IPS DF 4.7 (cell line): Measurements from ENCODE around the gene ELN.
"Not testable (repeated sequence)": the region's sequence is repeated elsewhere in the genome, so short reads cannot be mapped to it uniquely, and the experiment has no call there.

Source experiments
- DNase-seq: peaks from one replicate; pipeline ENCODE4 v3.0.0-alpha.2; 2013; ENCODE audit warnings: low spot score; ENCODE audit errors: extremely low read depth

The ELN gene

DNA sequence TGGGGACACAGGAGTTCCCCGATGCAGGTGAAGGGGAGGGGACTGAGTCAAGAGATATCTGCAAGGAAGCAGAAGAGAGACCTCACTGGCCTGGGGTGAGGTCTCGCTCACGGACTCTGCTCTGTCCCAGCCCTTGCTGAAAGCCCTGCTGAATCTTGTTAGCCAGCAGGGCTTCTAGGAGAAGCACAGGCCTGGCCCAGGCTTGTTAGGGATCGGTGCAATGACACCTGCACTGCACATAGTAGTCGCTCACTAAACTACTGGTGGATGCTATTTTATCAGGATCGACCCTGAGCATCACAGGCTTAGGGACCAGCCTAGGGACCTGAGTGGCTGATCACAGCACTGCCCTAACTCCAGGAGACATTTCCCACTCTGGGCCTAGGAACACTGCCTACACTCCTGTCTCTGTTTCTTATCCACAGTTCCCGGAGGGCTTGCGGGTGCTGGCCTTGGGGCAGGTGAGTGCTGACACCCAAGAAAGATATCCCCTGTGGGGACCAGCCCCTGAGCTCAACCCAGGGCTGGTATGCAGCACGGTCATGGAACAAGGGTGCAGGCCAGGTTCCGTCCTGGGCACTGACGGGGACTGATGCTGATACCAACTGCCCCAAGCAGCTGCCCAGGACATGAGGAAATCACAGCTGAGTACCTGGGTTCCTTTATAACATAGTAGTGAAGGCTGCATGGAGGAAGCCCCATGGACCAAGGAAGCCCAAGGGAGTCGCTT lies 13.0 kb downstream of the ELN start:
- no peak for DNase-seq

DNA sequence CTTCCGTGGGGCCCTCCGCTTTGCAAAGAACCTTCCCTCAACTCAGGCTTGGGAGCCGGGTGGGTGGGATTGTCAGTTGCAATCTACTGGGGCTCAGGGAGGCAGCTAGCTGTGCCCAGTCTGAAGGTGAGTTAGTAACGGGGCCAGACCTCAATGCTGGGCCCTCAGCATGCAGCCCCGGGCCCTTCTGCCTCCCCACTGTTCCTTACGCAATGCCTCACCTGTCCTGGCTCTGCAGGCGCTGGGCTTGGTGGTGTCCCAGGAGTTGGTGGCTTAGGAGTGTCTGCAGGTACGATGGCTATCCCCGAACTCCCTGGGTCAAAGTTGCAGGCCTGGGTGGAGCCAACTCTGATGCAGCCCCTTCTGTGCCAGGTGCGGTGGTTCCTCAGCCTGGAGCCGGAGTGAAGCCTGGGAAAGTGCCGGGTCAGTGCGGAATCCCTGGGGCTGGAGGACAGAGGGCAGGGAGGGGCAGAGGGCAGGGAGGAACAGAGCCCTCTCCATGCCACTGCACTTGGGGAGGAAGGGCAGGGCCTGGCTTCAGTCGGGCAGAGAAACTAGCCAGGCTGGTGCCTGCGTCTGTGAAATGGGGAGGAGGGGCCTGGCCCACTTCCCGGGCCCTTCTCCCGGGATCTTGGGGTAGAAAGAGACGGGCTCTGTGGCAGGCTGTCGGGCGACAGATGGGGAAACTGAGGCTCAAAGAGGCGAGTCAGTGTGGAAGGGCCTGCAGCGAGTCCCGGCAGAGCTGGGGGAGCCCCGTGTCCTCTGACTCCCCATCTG lies 15.0 kb downstream of the ELN start:
- no peak for DNase-seq

DNA sequence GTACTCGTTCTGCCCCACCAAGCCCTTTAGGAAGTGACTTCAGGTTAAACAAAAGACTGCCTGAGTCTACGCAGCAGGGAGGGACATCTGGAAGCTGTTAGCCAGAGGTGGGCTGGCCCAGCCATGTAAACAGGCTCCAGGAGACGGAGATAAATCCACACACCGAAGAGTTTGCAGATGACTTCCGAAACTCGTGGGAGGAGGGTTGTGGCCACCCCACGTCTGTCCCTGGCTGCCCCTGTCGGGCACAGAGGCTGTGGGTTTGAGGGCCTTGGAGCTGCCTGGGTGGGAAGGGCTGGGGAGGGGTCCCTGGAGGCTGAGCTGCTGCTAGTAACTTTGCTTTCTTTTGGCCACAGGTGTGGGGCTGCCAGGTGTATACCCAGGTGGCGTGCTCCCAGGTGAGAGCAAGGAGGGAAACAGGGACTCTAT lies 15.6 kb downstream of the ELN start:
- no peak for DNase-seq

DNA sequence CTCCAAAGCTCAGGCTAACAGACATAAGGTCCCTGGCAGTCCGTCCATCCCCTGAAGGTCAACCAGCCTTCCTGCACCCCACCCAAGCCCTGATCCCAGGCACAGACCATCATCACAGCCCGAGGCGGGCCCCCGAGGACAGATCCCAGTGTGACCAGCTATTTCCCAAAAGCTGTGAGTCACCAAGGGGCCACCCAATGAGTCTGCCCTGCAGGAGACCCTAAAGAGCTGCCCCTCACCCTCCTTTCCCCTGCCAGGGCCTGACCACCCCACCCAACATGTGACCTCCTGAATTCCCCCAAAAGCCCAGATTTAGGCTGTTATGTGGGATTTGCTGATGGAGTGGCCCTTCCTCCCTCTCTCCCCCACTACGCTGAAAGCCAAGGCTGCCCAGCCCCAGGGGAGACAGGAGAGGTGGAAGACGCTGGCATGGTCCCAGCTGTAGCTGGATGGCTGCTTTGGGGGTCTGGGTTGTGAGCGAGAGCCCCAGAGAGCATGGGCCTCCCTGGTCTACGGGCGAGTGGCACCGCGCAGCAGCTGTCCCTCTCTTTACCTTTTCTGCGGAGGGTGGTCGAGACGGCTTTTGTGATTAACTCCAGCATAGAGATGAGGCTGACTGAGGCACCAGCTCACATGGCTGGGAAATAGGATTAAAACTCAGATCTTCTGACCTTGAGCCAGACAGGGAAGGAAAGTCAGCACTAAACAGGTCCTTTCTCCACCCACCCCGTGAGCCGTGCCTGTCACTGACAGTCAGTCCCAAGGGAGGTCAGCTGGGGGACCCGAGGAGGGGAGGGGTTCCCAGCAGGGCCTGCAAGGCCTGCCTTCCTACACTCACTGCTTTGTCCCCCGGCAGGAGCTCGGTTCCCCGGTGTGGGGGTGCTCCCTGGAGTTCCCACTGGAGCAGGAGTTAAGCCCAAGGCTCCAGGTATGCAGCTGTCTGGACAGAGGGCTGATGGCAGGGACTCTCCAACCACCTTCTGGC lies 16.7 kb downstream of the ELN start:
- no peak for DNase-seq

DNA sequence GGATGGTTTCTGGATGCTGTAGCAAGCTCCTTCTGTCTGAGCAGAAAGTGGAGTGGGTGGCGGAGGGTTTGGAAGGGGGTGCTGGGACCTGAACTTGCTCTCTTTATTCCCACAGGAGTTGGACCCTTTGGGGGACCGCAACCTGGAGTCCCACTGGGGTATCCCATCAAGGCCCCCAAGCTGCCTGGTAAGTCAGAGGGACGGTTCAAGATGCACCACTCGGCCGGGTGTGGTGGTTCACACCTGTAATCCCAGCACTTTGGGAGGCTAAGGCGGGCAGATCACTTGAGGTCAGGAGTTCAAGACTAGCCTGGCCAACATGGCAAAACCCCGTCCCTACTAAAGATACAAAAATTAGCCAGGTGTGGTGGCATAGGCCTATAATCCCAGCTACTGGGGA lies 18.6 kb downstream of the ELN start:
- DNase-seq: not testable (repeated sequence)

DNA sequence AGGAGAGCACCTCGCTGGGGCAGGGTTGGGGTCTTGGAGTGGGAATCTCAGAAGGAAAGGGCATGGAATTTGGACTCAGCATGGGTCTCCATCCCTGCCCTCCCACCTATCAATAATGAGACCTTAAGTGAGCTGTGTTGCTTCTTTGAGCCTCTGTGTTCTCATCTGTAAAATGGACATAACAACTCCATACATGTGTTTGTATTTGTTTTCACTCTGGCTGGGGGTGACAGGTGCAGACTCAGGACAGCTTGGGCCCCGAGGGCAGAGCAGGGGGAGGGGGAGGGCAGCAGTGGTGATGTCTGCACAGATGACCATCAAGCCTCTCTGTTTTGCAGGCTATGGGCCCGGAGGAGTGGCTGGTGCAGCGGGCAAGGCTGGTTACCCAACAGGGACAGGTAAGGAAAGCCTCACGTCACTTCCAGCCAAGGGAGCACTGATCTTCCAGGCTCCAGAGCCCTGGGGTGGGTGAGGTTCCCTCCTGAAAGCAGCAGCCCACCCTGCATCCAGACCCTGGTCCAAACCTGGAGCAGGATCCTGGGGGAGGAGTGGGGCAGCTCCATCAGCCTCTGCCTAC lies 19.9 kb downstream of the ELN start:
- DNase-seq: no peak

DNA sequence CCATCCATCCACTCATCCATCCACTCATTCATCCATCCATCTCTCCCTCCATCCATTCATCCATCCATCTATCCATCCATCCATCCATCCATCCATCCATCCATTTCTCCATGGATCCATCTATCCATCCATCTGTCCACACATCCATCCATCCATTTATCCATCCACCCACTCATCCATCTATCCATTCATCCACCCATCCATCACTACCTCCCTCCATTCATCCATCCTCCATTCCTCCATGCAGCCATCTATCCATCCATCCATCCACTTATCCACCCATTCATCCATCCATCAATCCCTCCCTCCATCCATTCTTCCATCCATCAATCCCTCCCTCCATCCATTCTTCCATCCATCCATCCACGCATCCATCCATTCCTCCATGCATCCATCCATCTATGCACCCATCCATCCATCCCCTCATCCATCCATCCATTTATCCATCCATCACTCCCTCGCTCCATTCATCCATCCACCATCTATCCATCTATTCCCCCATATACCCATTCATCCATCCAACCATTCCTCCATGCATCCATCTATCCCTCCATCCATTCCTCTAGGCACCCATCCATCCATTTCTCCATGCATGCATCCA lies 21.1 kb downstream of the ELN start:
- no peak for DNase-seq

DNA sequence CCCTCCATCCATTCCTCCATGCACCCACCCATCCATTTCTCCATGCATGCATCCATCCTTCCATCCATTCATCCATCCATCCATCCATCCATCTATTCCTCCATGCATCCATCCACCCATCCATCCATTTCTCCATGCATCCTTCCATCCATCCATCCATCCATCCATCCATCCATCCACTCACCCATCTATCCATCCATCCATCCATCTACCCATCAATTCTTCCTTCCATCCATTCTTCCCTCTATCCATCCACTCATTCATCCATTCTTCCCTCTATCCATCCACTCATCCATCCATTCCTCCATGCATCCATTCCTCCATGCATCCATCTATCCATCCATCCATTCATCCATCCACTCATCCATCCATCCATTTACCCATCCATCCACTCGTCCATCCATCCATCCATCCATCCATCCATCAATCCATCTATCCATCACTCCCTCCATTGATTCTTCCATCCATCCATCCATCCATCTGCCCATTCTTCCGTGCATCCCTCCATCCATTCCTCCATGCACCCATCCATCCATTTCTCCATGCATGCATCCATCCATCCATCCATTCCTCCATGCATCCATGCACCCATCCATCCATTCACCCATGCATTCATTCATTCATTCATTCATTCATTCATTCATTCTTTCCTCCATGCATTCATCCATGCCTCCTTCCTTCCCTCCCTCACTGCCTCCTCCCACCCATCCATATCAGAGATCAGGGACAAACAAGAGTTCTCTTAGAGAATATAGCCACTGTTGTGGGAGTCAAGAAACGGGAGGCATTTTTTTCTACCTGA lies 22.2 kb downstream of the ELN start:
- no peak for DNase-seq

DNA sequence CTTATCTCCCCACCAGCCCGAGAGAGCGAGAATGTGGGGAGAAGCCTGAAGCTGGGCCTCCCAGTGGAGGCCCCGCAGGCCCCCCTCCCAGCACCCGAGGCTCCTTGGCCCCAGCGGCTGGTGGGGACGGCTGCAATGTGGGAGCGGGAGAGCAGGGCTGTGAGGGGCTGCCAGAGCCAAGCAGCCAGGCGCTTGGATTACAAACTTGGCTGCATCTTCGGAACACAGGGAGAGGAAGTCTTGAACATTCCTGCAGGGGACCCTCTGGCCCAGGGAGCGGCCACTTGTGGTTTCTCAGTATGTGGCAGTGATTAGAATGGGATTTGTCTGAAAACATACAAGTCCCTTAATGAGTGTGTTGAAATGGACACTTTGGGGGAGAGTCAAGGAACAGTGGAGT lies 23.2 kb downstream of the ELN start:
- no peak for DNase-seq

DNA sequence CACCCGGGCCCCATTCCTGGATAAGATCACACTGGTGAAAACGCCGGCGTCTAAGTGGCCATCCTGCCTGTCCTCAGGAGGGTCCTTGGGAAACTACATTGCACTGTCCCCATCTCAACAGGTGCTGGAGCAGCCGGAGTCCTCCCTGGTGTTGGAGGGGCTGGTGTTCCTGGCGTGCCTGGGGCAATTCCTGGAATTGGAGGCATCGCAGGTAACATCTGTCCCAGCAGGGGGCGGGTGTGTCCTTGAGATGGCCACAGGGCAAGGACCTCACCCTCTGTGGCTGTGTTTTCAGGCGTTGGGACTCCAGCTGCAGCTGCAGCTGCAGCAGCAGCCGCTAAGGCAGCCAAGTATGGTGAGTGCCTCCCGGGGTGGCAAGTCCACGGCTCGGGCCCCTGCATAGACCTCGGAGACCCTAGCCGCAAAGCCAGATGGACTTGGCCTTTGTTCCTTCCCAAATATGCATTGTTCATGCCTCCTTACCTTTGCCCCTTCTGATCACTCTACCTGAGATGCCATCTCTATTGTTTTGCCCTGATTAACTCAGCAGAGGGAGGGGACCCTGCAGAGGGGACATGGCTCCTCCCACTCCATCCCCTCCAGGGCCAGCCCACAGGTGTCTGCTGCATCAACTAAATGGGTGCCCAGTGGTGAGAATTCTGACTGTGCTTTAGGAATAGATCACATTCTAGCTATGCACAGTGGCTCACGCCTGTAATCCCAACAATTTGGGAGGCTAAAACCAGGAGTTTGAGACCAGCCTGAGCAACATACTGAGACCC lies 23.8 kb downstream of the ELN start:
- DNase-seq: no peak

DNA sequence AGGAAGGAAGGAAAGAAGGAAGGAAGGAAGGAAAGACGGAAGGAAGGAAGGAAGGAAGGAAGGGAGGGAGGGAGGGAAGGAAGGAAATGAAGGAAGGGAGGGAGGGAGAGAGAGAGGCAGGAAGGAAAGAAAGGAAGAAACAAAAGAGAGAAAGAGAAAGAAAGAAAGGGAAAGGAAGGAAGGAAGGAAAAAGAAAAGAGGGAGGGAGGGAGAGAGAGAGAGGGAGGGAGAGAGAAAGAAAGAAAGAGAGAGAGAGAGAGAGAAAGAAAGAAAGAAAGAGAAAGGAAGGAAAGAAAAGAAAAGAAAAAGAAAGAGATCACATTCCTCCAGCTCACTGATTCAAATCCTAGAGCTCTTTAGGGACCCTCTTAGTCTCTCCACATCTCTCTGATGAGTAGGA lies 24.7 kb downstream of the ELN start:
- no peak for DNase-seq

DNA sequence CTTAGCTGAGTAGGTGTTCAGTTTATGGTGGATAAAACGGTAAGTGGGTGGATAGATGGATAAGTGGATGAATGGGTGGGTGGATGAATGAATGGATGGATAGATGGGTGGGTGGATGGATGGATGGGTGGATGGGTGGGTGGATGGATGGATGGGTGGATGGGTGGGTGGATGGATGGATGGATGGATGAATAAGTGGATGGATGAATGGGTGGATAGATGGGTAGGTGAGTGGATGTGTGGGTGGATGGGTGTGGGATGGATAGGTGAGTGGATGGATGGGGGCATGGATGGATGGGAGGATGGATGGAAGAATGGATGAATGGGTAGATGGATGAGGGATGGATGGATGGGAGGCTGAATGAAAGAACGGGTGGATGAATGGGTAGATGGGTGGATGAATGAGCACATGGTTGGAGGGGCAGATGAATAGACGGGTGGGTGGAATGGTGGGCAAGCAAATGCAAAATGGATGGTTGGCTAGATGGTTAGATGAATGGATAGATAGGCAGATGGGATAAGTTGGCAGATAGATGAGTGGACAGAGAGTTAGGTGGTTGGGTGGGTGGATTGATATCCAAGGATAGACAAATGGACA lies 25.7 kb downstream of the ELN start:
- DNase-seq: no peak

DNA sequence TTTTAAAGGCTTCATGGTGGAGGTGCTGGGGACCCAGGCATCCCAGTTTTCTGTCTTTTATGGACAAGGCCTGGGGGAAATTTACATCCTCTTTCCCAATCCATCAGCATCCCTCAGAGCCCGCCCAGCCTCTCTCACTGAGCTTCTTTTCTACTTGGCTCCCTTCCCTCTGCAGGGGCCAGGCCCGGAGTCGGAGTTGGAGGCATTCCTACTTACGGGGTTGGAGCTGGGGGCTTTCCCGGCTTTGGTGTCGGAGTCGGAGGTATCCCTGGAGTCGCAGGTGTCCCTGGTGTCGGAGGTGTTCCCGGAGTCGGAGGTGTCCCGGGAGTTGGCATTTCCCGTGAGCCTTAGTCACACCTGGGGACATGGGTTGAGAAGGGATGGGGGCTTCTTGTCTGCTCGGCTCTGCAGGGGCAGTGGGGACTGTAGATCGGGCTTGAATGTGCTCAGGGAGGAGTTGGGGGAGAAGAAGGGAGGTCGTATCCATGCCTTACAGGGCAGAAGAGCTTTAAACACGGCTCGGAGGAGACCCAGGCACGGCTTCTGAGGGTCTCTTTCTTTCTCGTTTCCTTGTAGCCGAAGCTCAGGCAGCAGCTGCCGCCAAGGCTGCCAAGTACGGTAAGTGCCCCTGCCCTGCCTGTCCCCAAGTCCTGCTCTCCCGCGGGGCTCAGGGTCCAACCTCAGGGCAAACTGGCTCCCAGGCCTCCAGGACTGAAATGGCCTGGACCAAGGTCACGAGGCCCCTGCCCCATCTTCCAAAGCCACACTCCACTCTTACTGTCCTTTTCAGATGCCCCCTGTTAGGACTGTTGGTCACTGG lies 28.3 kb downstream of the ELN start:
- no peak for DNase-seq

DNA sequence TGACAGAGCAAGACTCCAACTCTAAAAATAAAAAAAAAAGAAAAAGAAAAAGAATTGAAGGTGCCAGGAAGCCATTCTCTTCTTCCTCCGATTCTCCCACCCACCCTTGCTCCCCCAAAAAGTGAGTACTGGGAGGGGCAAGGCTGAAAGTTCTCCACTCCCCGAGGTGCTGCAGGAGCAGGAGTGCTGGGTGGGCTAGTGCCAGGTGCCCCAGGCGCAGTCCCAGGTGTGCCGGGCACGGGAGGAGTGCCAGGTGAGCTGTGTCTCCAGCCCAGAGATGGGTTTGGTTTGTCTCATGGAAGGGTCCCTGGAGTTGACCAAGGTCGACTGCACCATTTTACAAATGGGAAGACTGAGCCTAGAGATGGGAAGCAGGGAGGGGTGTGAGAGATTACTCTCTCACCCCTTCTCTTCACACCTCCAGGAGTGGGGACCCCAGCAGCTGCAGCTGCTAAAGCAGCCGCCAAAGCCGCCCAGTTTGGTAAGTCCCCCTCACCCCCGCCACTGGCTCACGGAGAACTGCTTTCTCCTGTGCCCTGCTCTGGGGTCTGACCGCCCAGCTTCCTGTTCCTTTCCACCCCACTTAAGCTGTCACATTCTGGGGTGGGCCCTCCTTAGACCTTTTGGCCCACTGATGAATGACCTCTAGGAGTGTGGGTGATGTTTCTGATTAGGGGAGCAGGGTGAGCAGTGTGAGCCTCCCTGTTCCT lies 29.4 kb downstream of the ELN start:
- DNase-seq: no peak

DNA sequence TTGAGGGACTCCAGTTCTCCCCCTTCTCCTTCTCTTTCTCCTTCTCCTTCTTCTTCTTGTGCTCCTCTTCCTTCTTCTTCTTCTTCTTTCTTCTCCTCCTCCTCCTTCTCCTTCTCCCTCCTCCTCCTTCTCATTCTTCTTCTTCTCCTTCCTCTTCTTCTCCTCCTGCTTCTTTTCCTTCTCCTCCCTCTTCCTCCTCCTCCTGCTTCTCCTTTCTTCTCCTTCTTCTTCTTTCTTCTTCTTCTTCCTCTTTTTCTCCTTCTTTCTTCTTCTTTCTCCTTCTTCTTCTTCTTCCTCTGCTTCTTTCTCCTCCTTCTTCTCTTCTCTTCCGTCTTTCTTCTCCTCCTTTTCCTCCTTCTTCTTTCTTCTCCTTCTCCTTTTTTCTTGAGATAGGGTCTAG lies 30.0 kb downstream of the ELN start:
- DNase-seq: no peak

DNA sequence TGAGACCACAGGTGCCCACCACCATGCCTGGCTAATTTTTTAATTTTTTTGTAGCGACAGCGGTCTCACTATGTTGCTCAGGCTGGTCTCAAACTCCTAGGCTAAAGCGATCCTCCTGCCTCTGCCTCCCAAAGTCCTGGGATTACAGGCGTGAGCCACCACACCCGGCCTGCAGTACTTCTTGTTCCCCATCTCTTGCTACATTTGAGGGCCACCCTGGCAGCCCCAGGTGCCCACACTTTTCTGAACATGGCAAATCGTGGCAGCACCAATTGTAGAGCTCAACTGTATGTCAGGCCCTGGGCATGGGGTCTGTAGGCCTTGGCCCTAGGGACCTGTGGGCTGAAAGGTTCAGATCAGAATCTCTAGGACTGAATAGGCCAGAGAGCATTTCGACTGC lies 30.5 kb downstream of the ELN start:
- DNase-seq: no peak

DNA sequence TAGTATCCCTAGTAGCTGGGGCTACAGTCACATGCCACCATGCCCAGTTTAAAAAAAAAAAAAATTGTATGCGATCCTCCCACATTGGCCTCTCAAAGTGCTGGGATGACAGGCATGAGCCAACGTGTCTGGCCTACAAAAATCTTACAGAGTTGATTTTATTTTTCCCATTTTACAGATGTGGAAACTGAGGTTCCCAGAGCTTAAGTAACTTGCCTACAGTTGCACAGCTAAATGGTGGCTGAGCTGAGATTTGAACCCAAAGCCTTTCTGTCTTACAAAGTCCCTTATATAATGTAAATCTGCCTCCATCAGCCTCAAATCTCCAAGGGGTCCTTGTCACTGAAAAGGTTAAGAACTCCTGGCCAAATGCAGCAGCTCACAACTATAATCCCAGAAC lies 31.1 kb downstream of the ELN start:
- DNase-seq: no peak
